Psoas muscle (tissue), 8 donors: ENCODE data around the gene SLC22A3. TPM values are rescaled to one million over a fixed set of nuclear protein-coding genes. Genes with fewer than 3 reads are reported as not detected.
"Not testable (repeated sequence)": the region's sequence is repeated elsewhere in the genome, so short reads cannot be mapped to it uniquely, and the experiment has no call there.

Source experiments
- ATAC-seq, 4 donors: fragments of 200-7000 bp; cut with Tn5 transposase; one replicate each; pipeline ENCODE4 v1.9.1; 2020; ENCODE audit warnings: moderate library complexity in 3 of 4, mild to moderate bottlenecking in 2 of 4
- DNase-seq, 2 donors: peaks; one replicate each; pipeline ENCODE4 v3.0.0-alpha.2; 2020
- H3K27ac ChIP-seq: fragments of 200-600 bp; one replicate; pipeline ENCODE4 v1.8.0; 2022
- H3K27me3 ChIP-seq, 3 donors: fragments of 200-600 bp in 1 of 3; one replicate each; pipeline versions ENCODE4 v1.6.1 to v1.8.0; 2013 to 2022; ENCODE audit warnings: low read length in 2 of 3, mild to moderate bottlenecking in 2 of 3, moderate library complexity in 1 of 3; ENCODE audit not compliant: insufficient read depth in 3 of 3
- H3K36me3 ChIP-seq, 2 donors: fragments of 200-600 bp in 1 of 2; one replicate each; pipeline versions ENCODE4 v1.6.1 to v1.8.0; 2013 to 2022; ENCODE audit warnings: low read depth in 1 of 2, mild to moderate bottlenecking in 1 of 2, moderate library complexity in 1 of 2; ENCODE audit not compliant: insufficient read depth in 1 of 2
- H3K4me1 ChIP-seq: fragments of 200-600 bp; one replicate; pipeline ENCODE4 v1.8.0; 2022
- H3K4me3 ChIP-seq: fragments of 200-600 bp; one replicate; pipeline ENCODE4 v1.8.0; 2022; ENCODE audit warnings: mild to moderate bottlenecking
- H3K9me3 ChIP-seq: fragments of 200-600 bp; one replicate; pipeline ENCODE4 v1.8.0; 2022
- CTCF ChIP-seq: fragments of 200-600 bp; IDR thresholded peaks from one replicate; pipeline ENCODE4 v1.8.0; 2022; ENCODE audit warnings: antibody characterized with exemption
- WGBS, 3 donors: extraction: QIAGEN DNeasy Blood & Tissue Kit; methylation state at CpG; one replicate each; pipeline versions ENCODE4 v1.1.6 to v1.1.7; 2013; 5-methylcytosine and 5-hydroxymethylcytosine counted together
- intact Hi-C, 2 donors: fragments of 100-400 bp; cut with DNase I; formaldehyde crosslinking; loops; one replicate each; pipeline versions ENCODE4 v1.11.0 to v1.14.2; 2022
- polyA plus RNA-seq, 3 donors: library from polyadenylated mRNA; stranded (reverse); fragments of 200-250 nt; gene quantifications; one replicate each; pipeline ENCODE4 v1.2.3, GENCODE V29; 2013
- total RNA-seq, 4 donors: library from RNA; stranded (reverse); fragmentation: NEBNext Ultra II Directional in 2 of 4; extraction: Animal tissue kit (Norgen Biotek cat#: 25700) in 2 of 4; gene quantifications; one replicate each; pipeline versions ENCODE4 v1.2.1 to v1.2.4, GENCODE V29; 2021 to 2023
- donor health status: healthy with polysubstance abuse.
- donor health status: DM: no; HTN: no; CAD: no; lungs with moderate emphysema.
- donor health status: Bipolar disorder and iron deficiency.
- donor health status: healthy.
- donor health status: DM: yes; HTN: yes; CAD: no.
- donor health status: DM: no; HTN: no; CAD: no.
- donor health status: DM: no; HTN: no; CAD: no.
- donor health status: DM: yes; HTN: yes; CAD: no.

SLC22A3 gene
- total and polyA plus RNA-seq, 7 donors = 43.7 to 121 (median 49.5) TPM

DNA sequence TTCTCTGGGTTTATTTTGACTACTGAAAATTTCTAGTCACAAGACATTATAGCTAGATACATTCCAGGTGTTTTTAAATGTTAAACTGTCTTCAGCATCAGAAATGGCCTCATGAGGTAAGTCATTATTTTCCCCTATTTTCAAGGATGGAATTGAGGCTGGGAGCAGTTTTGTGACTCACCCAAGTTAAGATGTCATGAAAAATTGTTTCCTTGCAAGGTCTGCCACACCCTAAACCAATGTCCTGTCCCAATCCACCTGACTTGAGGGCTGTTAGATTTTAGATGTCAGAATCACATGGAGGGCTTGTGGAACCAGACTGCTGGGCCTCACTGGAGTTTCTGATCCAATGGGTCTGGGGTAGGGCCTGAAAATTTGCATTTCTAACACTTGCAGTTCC is 16.9 kb downstream of the SLC22A3 start:
- ATAC-seq (no peak), DNase-seq (no peak)
- Histone ChIP-seq H3K4me1 (no peaks in the 10 kb centered on the region), H3K9me3 (peaks cover 5% of the 10 kb centered on the region), H3K4me3 (no peak overlapping the region), H3K36me3 (no peaks in the 10 kb centered on the region), H3K27me3 (no peaks in the 10 kb centered on the region), H3K27ac (no peak overlapping the region)
- TF ChIP-seq CTCF = no peak
- intact Hi-C loops = no loop called here

DNA sequence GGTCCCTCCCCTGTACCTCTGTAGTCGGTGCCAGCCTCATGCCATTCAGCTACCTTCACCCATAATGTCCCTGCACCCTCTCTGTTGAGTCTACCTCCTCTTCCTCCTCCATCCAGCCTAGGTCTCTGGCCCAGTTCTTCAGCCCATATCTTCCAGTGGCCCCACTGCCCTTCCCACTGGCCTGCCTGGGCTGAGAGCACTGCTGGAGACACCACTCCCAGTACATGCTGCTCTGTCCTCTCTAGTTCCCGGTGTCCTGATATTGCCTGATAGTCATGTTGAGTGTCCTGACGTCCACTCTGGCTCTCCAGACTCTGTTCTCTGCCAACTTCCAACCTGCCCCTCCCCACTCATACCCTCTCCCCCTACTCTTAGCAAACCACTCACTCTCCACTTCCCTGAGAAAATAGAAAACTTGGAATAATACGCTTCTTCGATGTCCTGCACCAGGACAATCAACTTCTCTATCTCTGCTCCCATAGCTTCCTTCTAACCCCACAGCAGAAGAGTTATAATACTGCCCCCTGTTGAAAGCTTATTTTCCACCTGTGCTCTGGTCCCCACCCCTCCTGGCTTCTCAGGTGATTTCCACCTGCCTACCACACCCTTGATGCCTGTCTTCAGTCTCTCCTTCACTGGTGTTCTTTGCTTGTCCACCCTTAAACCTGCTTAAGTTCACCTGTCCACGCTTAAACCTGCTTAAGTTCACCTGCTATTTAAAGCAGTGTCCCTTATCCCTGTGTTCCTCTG is 19.8 kb downstream of the SLC22A3 start:
- Histone ChIP-seq H3K4me3 (no peak overlapping the region), H3K27me3 (no peaks in the 10 kb centered on the region), H3K36me3 (no peaks in the 10 kb centered on the region), H3K27ac (peak overlapping the region; percentile 9), H3K4me1 (no peaks in the 10 kb centered on the region), H3K9me3 (peaks cover 7% of the 10 kb centered on the region)
- intact Hi-C loops = no loop called here
- 68 to 79% (median 72%) methylated on average over 6 of the region's 6 CpGs for WGBS, 3 donors
- no peak for DNase-seq
- TF ChIP-seq CTCF = no peak
- ATAC-seq = peak; percentile 43 to 69 (median 60)

DNA sequence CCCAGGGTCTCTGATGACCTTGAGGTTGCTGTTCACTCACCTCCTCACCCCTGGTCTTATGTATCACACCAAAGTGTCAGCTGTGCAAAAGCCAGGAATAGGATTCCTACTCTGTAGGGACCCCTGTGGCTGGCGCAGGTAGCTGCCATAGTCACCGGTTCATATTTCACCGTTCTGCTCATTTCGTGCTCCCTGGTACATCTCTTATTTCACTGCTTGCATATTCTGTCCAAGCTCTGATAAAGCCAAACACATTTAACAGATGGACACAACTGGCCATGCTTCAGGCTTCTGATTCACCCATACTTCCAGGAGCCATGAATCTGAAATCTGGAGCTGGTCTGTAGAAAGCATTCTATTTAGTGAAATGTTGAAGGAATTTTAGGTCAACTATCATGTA is 20.5 kb downstream of the SLC22A3 start:
- H3K27ac ChIP-seq = peak overlapping the region; percentile 18

GRCh38 chr6:160373601-160374000 is 25.4 kb downstream of the SLC22A3 start:
- H3K27ac ChIP-seq, H3K4me1 ChIP-seq, H3K27me3 ChIP-seq, DNase-seq, ATAC-seq, H3K4me3 ChIP-seq, H3K9me3 ChIP-seq, intact Hi-C loops, H3K36me3 ChIP-seq: not testable (repeated sequence)
- 58 to 78% (median 59%) methylated on average over 4 of the region's 4 CpGs for WGBS, 3 donors

More for the DNA sequence above, 20.5 kb downstream of the SLC22A3 start:
- H3K4me1 ChIP-seq = peaks cover 3% of the 10 kb centered on the region
- intact Hi-C loops = loop anchor here in 1 of 2 donors (1.0 kb wide), 1 partner anchor 18 kb away; no protein-coding TSS in a partner anchor
- no peaks in the 10 kb centered on the region for H3K36me3 ChIP-seq
- no peak for TF ChIP-seq CTCF
- H3K4me3 ChIP-seq = no peak overlapping the region
- 19 to 28% (median 20%) methylated on average over 4 of the region's 4 CpGs for WGBS, 3 donors
- peak; percentile 79 to 88 (median 86) for ATAC-seq
- peaks cover 7% of the 10 kb centered on the region for H3K9me3 ChIP-seq
- no peaks in the 10 kb centered on the region for H3K27me3 ChIP-seq
- DNase-seq = no peak

DNA sequence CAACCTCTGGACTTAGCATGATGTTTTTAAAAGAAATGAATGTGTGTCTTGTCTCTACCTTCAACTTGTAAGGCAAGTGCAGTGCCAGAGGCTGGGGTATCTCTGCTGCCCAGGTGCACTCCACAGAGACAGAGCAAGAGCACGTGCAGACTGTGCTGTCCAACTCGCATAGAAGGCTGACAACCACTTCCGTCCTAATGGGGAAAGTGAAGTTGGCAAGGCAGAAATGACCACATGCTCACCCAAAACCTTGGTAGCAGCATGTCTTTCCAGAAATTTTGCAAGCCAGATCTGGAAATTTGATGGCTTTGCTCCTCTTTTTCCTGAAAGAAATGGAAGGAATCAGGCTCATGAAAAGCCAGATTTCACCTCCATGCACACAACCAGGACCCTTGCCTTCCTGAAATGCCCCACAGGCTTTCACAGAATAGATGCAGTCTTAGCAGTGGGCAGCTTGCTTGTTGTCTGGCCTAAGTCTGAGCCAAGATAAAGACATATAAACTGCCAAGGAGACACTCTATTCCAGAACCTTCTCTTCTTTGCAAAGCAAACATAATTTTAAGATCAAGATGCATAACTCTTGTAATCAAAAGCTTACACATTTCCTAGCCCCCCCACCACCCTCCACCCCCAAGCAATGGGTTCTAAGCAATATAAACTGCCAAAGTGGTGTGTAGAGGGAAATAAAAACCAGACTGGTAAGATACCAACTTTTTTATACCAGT is 26.8 kb downstream of the SLC22A3 start:
- Histone ChIP-seq H3K27me3 (no peaks in the 10 kb centered on the region), H3K36me3 (no peaks in the 10 kb centered on the region), H3K4me1 (peaks cover 7% of the 10 kb centered on the region), H3K9me3 (peaks cover 3% of the 10 kb centered on the region), H3K27ac (no peak overlapping the region), H3K4me3 (no peak overlapping the region)
- TF ChIP-seq CTCF = no peak
- 38 to 81% (median 42%) methylated on average over 3 of the region's 3 CpGs for WGBS, 3 donors
- ATAC-seq (peak in 1 of 4 donors; percentile 31), DNase-seq (no peak)
- intact Hi-C loops = no loop called here
